ENCODE data around the gene OR2C3.
"Not testable (repeated sequence)": the region's sequence is repeated elsewhere in the genome, so short reads cannot be mapped to it uniquely, and the experiment has no call there.

The OR2C3 gene

DNA sequence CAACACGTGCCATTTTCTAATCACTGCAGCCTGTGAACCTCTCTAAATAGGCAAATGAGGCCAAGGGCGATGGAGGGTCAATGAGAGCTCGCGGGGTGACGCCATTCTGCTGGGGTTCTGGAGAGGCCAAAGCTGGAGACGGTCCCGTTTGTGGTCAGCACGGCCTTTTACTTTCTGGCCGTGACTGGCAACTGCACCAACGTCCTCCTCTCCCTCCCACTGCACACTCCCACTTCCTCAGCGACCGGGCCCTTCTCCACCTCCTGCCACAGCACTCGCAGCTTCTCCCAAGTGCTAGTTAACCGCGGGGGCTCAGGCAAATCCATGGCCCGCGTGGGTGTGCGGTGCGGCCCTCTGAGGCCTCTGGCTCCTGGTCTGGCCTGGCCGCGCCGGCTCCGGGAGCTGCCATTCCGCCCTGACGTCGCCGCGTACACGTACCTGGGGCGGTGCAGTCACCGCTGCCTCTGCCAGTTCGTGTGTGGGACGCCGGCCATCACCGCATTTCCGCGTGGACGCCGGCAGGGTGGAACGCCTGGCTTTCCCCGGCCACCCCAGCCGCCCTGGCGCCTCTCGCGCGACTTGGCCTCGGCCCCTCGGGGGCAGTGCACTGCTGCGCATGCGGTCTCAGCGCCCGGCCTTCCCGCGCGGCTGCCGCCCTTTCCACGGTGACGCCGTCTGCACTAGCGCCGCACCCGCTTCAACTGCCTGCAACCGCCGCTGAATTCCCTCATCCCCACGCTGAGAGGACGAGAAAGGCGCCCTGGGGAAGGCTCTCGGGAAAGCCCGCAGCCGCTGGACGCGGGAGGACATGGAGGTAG is 18.2 kb downstream of the OR2C3 start:
- no peak for DNase-seq

- DNase-seq: no peak
These were observed 29.4 kb downstream of the OR2C3 start for GRCh38 chr1:247506831-247507230.

DNA sequence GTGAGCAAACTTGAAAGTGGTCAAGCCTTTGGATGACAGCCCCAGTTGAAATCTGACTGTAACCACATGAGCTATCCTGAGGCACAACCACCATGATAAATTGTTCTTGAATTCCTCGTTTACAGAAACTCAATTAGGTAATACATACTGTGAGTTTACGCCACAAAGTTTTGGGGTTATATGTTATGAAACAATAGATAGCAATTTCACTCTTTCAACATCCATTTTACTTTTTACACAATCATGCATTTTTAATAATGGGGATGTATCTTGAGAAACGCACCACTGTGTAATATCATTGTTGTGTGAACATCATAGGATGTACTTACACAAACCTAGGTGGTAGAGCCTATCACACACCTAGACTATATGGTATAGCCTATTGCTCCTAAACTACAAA is 35.4 kb downstream of the OR2C3 start:
- no peak for DNase-seq

GRCh38 chr1:247496581-247497285 is 39.5 kb downstream of the OR2C3 start:
- DNase-seq: no peak

DNA sequence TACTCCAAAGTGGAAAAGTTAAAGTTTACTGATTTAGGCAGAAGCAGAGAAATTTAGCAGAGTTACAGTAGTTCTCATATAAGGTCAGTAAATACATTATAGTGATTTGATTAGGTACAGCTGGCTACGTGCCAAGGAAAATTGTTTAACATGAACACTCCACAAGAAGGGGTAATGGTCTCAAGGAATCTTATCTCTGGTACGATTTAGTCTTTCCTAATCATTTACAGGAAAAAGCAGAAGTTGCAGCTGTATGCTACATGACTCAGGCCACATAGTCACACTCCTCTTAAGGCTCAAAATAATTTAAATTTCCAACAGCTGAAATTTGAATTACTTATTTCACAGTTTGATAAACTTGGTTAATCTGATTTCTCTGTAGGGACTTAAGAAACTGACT is 41.5 kb downstream of the OR2C3 start:
- DNase-seq: no peak

- DNase-seq: no peak
These were observed 43.1 kb downstream of the OR2C3 start for GRCh38 chr1:247493106-247493505.

DNA sequence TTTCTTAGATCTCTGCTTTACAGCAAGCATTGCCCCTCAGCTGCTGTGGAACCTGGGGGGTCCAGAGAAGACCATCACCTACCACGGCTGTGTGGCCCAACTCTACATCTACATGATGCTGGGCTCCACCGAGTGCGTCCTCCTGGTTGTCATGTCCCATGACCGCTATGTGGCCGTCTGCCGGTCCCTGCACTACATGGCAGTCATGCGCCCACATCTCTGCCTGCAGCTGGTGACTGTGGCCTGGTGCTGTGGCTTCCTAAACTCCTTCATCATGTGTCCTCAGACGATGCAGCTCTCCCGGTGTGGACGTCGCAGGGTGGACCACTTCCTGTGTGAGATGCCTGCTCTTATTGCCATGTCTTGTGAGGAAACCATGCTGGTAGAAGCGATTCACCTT is 44.9 kb downstream of the OR2C3 start:
- DNase-seq: no peak

GRCh38 chr1:247487057-247487456 is 49.2 kb downstream of the OR2C3 start:
- DNase-seq: no peak

DNA sequence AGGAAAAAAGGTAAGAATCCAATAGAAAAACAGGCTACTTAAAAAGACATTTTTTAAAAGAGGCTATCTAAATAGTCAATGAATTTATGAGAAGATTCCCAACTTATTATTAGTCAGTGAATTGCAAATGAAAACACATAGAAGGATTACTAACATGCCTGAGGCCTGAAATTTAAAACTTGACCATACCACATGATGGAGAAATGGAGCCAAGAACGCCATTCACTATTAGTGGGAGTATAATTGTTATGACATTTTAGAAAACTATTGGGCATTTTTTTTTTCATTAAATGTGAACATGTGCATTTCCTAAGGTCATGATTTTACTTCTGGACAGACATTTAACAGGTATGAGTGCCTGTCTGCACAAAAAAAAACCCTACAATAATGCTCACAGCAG is 53.5 kb downstream of the OR2C3 start:
- no peak for DNase-seq

GRCh38 chr1:247476328-247477058 is 59.7 kb downstream of the OR2C3 start:
- DNase-seq: not testable (repeated sequence)

DNA sequence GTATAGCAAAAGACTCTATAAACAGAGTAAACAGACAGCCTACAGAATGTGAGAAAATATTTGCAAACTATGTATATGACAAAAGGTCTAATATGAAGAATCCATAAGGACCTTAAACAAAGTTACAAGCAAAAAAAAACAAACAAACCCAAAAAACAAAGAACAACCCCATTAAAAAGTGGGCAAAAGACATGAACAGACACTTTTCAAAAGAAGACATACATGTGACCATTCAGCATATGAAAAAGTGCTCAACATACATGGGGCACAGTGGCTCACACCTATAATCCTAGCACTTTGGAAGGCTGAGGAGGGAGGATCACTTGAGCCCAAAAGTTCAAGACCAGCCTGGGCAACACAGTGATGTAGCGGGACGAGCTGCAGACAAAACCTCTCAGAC is 60.4 kb downstream of the OR2C3 start:
- no peak for DNase-seq

Measured in amniotic stem cell (primary cell).